Stimulated activated effector memory CD8-positive, alpha-beta T cell treated with anti-CD3 and anti-CD28 coated beads, Interleukin-12 subunit alpha, Interleukin-12 subunit beta, amount 100 ng/mL, for 72 hours (primary cell): ENCODE data around the gene TEDC2.
A peak's percentile ranks its signal among the peaks of the same experiment; 100 is the strongest.

Source experiments
- ATAC-seq: fragments of 150-1000 bp; cut with Tn5 transposase; 2 replicates; pipeline ENCODE4 v1.10.0; 2021
- DNase-seq, 2 donors: peaks; one replicate each; pipeline ENCODE4 v3.0.0; 2021 to 2022; ENCODE audit warnings: low spot score in 2 of 2
- H3K27ac Mint-ChIP-seq: one replicate; pipeline ENCODE4 v1.8.0; 2022; ENCODE audit warnings: mild to moderate bottlenecking, mixed read lengths
- H3K36me3 Mint-ChIP-seq: one replicate; pipeline ENCODE4 v1.8.0; 2022; ENCODE audit warnings: mild to moderate bottlenecking, mixed read lengths
- H3K4me1 Mint-ChIP-seq: one replicate; pipeline ENCODE4 v1.8.0; 2022; ENCODE audit warnings: mixed read lengths
- H3K4me3 Mint-ChIP-seq: one replicate; pipeline ENCODE4 v1.8.0; 2022; ENCODE audit warnings: mild to moderate bottlenecking, mixed read lengths
- H3K9me3 Mint-ChIP-seq: one replicate; pipeline ENCODE4 v1.8.0; 2022; ENCODE audit warnings: mixed read lengths

TEDC2 gene

DNA sequence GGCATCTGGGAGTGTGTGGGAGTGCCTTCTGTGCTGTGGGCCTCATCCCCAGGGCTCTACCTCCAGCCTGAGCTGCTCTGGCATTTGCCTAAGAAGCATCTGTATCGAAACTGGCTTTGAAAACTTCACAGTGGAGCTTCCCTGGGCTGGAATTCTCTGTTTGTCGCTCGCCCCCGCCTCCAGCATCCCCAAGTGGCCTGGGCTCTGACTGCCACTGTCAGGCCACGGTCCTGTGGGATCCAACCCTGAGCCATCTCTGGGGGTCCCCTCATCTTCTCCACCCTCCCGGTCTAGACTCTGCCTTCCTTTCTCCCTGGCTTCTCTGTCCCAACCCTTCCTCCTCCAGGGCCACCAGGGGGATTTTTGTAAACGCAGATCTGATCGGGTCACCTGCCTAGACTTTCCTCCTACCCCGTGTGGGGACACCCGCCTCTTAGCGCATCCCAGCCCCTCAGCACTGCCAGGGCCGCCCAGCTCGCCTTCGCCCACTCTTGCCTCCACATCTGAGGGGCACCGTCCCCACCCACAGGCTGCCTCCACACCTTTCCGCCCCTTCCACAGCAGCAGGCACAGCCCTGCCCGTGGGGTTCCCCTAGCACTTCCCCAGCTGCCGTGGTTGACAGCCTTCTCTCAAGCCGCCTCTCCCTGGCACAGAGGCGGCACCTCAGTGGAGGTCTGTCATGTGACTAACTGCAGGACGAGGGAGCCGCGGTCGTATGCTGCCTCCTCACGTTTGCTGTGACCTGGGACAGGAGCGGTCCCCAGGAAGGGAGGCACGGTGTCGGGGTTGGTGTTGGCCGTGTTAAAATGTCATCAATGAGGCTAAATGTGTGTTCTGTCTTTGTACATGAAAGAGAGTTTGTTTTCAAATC, 27.0 kb downstream of the TEDC2 start:
- peaks cover 49% of the 10 kb centered on the region for H3K4me1 Mint-ChIP-seq
- peak; percentile 94 for ATAC-seq

DNA sequence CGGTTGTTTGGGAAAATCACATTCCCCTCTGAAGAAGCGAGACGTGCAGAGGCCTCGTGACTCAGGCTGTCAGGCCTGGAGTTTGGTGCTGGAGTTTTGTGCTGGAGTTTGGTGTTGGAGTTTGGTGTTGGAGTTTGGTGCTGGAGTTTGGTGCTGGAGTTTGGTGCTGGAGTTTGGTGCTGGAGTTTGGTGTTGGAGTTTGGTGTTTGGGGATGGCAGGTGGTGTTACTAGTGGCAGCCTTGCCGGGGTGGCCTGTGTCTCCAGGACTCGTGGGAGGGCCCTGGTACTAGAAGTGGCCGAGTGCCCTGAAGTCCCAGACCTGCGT, 27.6 kb downstream of the TEDC2 start:
- no peaks in the 10 kb centered on the region for H3K36me3 Mint-ChIP-seq
- DNase-seq: no peak
- no peaks in the 10 kb centered on the region for H3K9me3 Mint-ChIP-seq
- H3K4me1 Mint-ChIP-seq: peaks cover 43% of the 10 kb centered on the region
- no peak for ATAC-seq
- peak overlapping the region; percentile 64 for H3K4me3 Mint-ChIP-seq
- H3K27ac Mint-ChIP-seq: peak overlapping the region; percentile 93

More for the DNA sequence above, 27.0 kb downstream of the TEDC2 start:
- peak overlapping the region; percentile 64 for H3K4me3 Mint-ChIP-seq
- peak; percentile 50 to 69 for DNase-seq
- H3K36me3 Mint-ChIP-seq: no peaks in the 10 kb centered on the region
- peak overlapping the region; percentile 93 for H3K27ac Mint-ChIP-seq
- H3K9me3 Mint-ChIP-seq: no peaks in the 10 kb centered on the region

DNA sequence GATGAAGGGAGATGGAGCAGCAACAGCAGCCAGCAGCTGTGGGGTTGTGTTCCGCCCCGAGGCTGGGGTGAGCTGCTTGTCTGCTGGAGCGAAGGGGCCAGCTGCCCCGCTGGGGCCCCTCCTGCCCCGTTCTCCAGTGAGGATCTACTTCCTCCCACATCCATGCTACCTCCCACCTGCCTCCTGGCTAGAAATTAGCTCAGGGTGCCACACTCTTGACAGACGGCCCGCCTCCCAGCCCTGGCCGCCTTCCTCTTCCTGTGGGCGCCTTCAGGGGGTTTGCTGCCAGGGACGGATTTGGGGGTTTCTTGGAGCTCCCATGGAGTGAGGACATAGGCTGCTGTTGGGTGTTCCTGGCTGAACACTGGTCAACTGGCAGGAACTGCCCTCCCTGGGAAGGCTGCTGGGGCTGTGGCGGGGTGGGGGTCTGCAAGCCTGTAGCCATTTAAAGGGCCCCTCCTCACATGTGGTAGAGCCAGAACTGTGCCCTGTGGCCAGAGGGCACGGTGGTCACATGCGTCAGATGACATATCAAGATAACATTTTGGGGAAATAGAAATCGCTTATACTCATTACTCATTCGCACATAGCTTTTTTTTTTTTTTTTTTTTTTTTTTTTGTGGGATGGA, 28.1 kb downstream of the TEDC2 start:
- Mint-ChIP-seq H3K9me3 (no peaks in the 10 kb centered on the region), H3K4me1 (peaks cover 39% of the 10 kb centered on the region), H3K36me3 (no peaks in the 10 kb centered on the region), H3K4me3 (peak overlapping the region; percentile 64), H3K27ac (no peak overlapping the region)
- ATAC-seq (no peak), DNase-seq (no peak)

DNA sequence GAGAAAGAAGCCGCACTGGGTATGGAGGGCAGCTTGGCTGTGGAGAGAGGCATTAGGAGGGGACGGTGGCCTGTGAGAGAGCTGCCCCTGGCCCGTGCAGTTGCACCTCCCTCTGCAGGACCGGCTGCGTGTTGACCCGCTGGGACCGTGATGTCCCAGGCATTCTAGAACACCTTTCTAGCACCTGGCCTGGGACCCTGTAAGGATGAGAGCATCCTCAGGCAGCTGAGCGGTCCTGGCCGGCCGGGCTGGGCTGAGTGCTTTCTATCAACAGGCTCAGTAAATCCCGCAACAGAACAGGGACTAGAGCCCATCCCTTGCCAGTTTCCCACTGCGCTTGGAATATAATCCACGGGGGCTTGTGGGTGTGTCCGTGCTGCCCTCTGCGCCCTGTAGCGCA, 29.7 kb downstream of the TEDC2 start:
- DNase-seq (no peak), ATAC-seq (no peak)
- Mint-ChIP-seq H3K36me3 (no peaks in the 10 kb centered on the region), H3K4me1 (peaks cover 24% of the 10 kb centered on the region), H3K4me3 (no peak overlapping the region), H3K9me3 (no peaks in the 10 kb centered on the region), H3K27ac (no peak overlapping the region)

DNA sequence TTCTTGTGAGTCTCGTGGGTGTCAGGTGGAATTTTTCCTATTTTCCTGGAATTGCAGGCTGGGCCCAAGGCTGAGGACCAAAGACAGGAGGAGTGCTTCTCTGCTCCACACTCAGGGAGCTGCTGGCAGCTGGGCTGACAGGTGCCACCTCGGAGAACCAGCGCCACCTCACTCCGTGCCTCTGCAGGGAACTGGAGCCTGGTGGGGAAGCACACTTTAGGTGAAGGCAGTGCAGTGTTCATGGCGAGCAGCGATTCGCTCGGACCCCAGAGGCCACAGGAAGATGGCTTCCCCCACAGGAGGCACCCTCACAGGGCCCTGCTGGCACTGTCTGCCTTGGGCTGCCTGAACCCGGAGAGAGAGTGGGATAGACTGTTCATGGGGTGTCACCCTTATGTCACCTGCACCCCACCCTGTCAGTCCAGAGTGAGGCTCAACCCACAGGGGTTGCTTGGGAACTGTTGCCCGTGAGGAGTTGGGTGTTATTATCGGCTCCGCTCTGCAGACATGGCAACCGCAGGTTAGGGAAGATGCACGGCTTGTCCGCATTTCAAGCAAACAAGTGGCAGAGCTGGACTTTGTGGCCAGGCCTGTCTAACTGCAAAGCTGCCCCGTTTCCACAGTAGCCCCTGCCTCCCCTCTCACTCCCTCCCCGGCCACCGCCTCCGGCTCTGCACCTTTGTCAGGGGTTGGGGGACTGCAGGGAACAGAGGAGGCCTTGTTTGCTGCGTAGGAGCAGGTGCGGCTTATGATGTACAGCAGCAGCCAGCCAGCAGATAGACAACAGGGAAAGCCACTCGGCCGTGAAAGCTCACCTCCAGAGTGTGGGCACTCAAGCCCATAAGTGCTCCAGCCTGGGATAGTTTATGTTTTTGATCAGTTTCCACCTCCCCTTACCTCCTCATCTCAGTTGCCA, 30.5 kb downstream of the TEDC2 start:
- no peak for DNase-seq
- no peak overlapping the region for H3K4me3 Mint-ChIP-seq
- no peak overlapping the region for H3K27ac Mint-ChIP-seq
- no peak for ATAC-seq
- no peaks in the 10 kb centered on the region for H3K9me3 Mint-ChIP-seq
- H3K36me3 Mint-ChIP-seq: no peaks in the 10 kb centered on the region
- peaks cover 17% of the 10 kb centered on the region for H3K4me1 Mint-ChIP-seq

DNA sequence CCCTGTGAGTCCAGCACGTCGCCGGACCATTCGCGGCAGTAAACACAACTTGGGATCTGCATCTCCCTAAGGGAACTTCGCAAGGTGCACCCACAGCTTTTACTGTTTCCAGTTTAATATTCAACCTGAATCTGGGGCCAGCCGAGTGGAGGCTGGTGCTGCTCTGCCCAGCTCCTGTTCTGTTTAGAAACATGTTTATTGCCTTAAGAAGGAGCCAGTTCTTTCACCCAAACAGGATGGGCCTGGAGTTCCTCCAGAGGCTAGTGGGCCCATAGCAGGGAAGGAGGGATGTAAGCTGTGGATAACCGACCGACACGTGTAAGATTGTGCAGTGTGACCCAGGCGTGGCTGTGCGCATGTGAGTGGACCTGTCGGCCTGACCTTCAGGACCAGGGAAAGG, 32.4 kb downstream of the TEDC2 start:
- Mint-ChIP-seq H3K27ac (no peak overlapping the region), H3K4me3 (no peak overlapping the region), H3K9me3 (no peaks in the 10 kb centered on the region), H3K4me1 (peaks cover 5% of the 10 kb centered on the region), H3K36me3 (peaks cover under 1% of the 10 kb centered on the region)
- no peak for DNase-seq
- ATAC-seq: no peak

DNA sequence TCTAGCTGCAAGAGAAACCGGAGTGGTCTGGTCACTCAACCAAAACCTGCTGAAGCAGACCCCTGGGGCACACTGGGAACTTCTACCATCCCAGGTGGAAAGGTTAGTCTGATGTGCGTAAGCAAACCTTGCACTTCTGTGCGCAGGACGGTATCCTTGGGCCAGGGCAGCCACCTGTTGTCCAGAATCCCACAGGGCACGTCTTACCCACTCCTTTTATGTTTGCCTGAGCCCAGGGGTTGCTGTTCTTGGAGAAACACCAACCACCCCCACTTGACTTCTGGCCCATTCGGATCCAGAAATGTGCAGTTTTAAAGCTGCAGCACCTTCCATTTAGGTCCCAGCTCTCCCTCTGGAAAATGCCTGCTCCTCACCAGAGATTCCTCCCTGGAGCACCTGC, 33.7 kb downstream of the TEDC2 start:
- Mint-ChIP-seq H3K27ac (no peak overlapping the region), H3K9me3 (no peaks in the 10 kb centered on the region), H3K36me3 (peaks cover 7% of the 10 kb centered on the region), H3K4me1 (no peaks in the 10 kb centered on the region), H3K4me3 (no peak overlapping the region)
- ATAC-seq: no peak
- no peak for DNase-seq

DNA sequence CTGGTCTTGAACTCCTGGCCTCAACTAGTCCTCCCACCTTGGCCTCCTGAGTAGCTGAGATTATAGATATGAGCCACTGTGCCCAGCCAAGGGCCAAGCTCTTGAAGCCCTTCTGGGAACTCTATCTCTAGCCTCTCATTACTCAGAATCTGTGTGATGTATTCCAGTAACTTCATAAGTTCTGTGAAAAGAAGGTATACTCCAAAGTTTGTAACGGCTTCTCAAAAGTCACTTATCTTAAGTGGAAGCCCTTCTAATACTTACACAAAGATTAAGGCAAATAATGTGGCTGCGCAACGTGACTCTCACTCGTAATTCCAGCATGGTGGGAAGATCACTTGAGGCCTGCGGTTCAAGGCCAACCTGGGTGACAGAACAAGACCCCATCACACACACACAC, 34.7 kb downstream of the TEDC2 start:
- no peak for ATAC-seq
- no peak overlapping the region for H3K4me3 Mint-ChIP-seq
- no peak overlapping the region for H3K27ac Mint-ChIP-seq
- no peak for DNase-seq
- H3K9me3 Mint-ChIP-seq: no peaks in the 10 kb centered on the region
- no peaks in the 10 kb centered on the region for H3K4me1 Mint-ChIP-seq
- peaks cover 7% of the 10 kb centered on the region for H3K36me3 Mint-ChIP-seq

DNA sequence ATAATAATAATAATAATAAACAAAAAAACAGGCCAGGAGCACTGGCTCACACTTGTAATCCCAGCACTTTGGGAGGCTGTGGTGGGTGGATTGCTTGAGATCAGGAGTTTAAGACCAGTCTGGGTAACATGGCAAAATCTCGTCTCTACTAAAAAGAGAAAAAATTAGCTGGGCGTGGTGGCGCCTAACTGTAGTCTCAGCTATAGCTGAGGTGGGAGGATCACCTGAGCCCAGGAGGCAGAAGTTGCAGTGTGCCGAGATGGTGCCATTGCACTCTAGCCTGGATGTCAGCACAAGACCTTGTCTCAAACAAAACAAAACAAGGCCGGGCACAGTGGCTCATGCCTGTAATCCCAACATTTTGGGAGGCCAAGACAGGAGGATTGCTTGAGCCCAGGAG, 35.1 kb downstream of the TEDC2 start:
- Mint-ChIP-seq H3K4me1 (no peaks in the 10 kb centered on the region), H3K27ac (no peak overlapping the region), H3K4me3 (no peak overlapping the region), H3K36me3 (peaks cover 7% of the 10 kb centered on the region), H3K9me3 (no peaks in the 10 kb centered on the region)
- no peak for ATAC-seq
- no peak for DNase-seq

DNA sequence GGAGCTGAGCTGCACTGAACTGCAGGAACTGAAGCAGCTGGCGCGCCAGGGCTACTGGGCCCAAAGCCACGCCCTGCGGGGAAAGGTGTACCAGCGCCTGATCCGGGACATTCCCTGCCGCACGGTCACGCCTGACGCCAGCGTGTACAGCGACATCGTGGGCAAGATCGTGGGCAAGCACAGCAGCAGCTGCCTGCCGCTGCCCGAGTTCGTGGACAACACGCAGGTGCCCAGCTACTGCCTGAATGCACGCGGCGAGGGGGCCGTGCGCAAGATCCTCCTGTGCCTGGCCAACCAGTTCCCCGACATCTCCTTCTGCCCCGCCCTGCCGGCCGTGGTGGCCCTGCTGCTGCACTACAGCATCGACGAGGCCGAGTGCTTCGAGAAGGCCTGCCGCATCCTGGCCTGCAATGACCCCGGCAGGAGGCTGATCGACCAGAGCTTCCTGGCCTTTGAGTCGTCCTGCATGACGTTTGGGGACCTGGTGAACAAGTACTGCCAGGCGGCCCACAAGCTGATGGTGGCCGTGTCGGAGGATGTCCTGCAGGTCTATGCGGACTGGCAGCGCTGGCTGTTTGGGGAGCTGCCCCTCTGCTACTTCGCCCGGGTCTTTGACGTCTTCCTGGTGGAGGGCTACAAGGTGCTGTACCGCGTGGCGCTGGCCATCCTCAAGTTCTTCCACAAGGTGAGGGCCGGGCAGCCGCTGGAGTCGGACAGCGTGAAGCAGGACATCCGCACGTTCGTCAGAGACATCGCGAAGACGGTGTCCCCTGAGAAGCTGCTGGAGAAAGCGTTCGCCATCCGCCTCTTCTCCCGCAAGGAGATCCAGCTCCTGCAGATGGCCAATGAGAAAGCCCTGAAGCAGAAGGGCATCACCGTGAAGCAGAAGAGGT, 36.6 kb downstream of the TEDC2 start:
- no peaks in the 10 kb centered on the region for H3K4me1 Mint-ChIP-seq
- no peaks in the 10 kb centered on the region for H3K9me3 Mint-ChIP-seq
- H3K4me3 Mint-ChIP-seq: no peak overlapping the region
- peaks cover 7% of the 10 kb centered on the region for H3K36me3 Mint-ChIP-seq
- ATAC-seq (no peak), DNase-seq (no peak)
- H3K27ac Mint-ChIP-seq: no peak overlapping the region

DNA sequence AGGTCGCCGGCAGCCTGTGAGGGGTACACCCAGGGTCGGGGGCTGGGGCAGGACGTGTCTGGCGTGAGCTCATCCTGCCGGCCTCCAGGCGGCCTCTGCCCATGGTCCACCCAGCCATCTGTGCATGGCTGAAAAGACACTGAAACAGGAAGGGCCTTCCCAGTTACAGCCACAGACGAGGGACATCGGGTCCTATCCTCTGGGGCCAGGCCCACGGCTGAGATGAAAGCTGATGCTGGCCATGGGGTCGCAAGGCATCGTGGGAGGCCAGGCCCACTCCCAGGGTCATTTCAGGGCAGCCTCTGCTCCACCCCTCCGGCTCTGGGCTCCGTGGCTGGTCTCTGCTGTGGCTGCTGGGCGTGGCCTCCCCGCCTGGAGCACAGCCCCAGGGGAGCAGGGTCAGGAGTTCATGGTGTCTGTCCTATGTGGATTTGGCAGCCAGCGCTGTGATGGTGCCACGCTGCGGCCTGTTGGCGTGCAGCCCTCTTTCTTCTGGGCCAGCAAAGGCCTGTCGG, 37.3 kb downstream of the TEDC2 start:
- DNase-seq: no peak
- Mint-ChIP-seq H3K27ac (no peak overlapping the region), H3K4me1 (no peaks in the 10 kb centered on the region), H3K9me3 (no peaks in the 10 kb centered on the region), H3K36me3 (peaks cover 7% of the 10 kb centered on the region), H3K4me3 (no peak overlapping the region)
- no peak for ATAC-seq

DNA sequence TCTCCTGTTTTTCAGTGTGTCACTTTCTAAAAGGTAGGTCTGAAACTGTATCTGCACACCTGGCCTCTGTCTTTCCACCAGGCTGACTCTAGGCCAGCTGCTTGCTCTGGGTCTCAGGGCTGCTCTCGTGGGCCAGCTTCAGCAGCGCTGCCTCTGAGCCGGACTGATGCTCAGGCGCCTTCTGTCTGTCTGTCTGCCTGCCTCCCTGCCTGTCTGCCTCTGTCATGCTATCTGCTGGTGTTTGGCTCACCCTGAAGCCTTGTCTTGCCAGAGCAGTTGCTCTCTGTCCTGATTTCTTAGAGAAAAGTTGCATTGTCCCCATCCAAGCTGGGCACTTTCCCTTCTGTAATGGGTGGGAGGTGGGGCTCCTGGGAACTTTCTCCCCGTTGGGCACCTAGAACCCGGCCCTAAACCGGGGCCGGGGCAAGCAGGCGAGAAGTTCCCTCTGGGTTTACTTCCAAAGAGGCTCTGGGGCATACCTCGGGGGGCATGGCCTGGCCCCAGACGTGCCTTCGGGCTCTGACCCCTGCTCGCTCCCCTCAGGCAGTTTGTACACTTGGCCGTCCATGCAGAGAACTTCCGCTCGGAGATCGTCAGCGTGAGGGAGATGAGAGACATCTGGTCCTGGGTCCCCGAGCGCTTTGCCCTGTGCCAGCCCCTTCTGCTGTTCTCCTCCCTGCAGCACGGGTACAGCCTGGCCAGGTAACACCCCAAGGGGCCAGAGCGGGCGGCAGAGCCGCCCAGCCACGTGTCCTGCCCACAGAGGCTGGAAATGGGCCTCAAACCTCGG, 38.0 kb downstream of the TEDC2 start:
- H3K9me3 Mint-ChIP-seq: no peaks in the 10 kb centered on the region
- H3K36me3 Mint-ChIP-seq: peaks cover 7% of the 10 kb centered on the region
- DNase-seq: no peak
- no peak for ATAC-seq
- no peak overlapping the region for H3K4me3 Mint-ChIP-seq
- no peaks in the 10 kb centered on the region for H3K4me1 Mint-ChIP-seq
- no peak overlapping the region for H3K27ac Mint-ChIP-seq

DNA sequence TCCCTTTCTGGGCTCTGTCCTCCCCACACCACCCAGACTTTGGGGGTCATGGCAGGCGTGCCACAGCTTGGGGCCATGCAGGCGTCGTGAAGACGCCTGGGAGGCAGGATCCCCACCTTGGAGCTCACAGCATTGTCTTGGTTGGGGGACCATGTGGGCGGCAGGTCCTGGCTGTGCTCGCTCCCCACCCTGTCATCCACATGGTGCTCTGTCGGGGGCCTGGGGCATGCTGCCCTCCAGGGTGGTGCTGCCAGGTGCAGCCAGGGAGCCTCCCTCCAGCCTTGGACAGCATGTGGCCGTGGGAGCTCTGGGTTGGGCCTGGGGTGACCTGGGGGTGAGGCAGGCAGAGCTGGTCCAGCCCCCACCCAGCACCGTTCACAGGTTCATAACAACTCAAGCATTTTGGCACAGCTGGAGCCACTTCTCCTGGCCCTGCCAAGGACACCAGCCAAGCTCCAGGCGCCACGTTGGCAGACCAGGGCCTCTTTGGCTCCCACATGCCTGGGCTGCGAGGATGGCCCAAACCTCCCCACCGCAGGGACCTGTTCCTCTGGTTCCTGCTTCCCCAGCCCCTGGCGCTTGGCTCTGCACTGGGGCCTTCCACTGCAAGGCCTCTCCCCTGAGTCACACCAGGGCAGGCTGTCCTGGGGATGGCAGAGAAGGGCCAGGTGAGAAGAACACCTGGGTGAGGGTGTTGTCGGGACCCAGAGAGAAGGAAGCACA, 38.8 kb downstream of the TEDC2 start:
- Mint-ChIP-seq H3K36me3 (peaks cover 7% of the 10 kb centered on the region), H3K27ac (no peak overlapping the region), H3K4me3 (no peak overlapping the region), H3K4me1 (no peaks in the 10 kb centered on the region), H3K9me3 (no peaks in the 10 kb centered on the region)
- DNase-seq (no peak), ATAC-seq (no peak)
